IPS-NIHi11 (cell line): Measurements from ENCODE around the gene ABCF2.

ENCODE experiments used
- DNase-seq: peaks from one replicate; pipeline ENCODE4 v3.0.0; 2012; ENCODE audit warnings: mixed read lengths, low spot score

ABCF2 gene

DNA sequence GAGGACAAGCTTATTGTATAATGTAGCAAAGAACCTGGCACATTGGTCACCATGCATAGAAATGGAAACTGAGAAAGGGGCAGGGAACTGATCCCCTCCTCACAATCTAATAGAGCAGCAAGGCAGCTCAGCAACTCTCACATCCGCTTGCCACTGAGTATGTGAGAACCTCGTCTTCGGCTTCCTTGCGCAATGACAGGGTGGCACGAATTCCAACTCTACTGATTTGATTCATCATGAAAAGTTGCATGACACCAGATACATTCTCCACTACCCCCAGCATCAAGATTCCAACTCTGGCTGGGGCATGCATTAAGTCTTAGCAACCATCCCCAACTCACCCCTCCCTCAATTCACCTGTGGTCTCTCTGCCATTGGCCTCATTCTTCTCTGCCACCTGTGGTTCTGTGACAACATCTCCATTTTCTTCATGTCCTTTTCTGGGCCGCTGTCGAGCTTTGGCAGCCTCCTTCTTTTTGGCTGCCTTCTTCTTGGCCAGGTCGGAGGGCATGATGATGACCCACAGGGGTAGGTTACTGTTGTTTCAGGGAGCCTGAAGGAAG is 976 bp downstream of the ABCF2 start:
- no peak for DNase-seq

DNA sequence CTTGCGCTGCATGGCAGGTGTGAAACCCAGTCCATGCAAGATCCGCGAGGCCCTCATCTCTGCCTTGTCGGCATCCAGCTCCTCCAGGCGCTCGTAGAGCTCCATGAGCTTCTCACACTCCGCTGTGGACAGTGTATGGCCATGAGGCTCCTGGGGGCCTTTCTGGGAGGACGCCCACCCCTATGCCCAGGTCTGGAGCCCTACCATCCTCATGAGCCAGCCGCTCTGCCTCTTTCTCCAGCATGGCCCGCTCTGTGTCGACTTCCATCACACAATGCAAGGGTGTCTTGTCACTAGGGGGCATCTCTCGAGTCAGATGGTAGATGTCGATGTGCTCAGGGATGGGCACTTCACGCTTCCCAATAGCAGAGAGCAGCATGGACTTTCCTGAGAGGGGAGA is 3.3 kb downstream of the ABCF2 start:
- DNase-seq: no peak

- DNase-seq: no peak
These were observed 8.8 kb downstream of the ABCF2 start for GRCh38 chr7:151218170-151218569.

DNA sequence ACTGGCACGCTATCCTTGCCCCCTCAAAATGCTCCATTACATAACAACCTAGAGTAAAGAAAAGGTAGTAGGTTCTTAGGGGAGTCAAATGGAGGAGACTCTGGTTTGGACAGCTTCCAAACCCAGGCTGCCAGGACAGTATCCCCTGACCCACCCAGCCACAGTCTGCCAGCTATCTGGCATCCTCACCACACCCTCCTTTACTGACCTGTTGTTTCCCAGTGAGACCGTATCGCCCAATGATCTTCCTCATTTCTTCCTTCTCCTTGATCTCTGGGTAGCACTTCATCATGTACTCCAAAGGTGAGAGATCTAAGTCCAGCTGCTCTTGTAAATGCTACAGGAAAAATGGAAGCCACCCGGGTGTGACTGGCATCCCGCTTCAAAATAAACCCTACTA is 11.6 kb downstream of the ABCF2 start:
- no peak for DNase-seq

GRCh38 chr7:151213826-151214225 is 13.2 kb downstream of the ABCF2 start:
- DNase-seq: no peak

DNA sequence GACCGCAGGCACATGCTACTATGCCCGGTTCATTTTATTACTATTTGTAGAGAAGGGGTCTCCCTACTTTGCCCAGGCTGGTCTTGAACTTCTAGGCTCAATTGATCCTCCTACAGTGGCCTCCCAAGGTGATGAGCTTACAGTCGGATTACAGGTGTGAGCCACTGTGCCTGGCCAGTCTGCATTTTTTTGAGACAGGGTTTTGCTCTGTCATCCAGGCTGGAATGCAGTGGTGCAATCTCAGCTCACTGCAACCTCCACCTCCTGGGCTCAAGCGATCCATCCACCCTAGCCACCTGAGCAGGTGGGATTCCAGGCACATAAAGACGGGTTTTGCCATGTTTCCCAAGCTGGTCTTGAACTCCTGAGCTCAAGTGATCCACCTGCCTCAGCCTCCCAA is 14.4 kb downstream of the ABCF2 start:
- DNase-seq: no peak

GRCh38 chr7:151211155-151211772 is 15.7 kb downstream of the ABCF2 start:
- DNase-seq: no peak

GRCh38 chr7:151210087-151210854 is 16.7 kb downstream of the ABCF2 start, which contains the start of gene H2BK1:
TSS of gene H2BK1 (minus strand) at chr7:151210488. CDS start at chr7:151210318, 170 bp downstream.
- DNase-seq: no peak

DNA sequence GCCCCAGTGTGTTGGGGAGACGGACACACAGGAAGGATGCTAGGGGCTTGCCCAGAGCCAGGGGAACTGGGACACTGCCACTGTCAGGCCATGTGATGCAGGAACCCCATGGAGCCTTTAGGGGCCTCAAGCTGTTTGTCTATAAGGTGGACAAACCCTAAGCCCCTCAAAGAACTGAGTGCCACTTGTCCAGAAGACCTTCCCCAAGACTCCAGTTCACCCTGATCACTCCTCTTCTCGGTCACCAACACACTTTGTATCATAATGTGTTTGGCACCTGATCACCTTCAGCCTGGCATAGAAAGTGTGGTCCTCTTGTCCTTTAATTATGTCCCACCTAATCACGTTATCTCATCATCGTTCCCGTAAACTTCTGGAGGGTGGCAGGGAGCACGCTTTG is 17.4 kb downstream of the ABCF2 start:
- DNase-seq: no peak

DNA sequence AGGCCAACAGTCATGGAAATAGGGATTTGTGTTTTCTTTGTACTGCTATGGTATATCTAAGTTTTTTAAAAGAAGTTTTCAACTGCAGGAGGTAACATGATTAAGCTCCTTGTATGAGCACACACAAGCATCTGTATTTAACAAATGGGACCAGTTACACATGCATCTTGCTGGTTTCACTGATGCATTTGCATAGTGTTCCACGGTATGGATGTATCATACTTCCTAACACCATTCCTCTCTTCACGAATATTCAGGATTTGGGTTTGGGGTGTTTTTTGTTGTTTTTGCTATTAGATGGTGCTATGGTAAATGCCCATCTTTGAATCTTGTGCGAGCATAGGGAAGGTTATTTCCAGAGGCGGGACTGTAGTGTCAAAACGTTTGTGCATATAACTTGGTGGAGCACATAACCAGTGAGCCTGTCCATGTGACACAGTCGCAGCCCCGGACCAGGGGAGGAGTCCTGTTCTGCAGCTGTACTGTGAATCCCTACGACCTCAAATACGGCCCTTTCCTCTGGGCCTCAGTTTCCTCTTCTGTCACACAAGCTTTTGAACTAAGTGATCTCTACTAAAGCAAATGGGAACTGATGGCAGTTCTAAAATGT is 18.6 kb downstream of the ABCF2 start:
- DNase-seq: no peak

DNA sequence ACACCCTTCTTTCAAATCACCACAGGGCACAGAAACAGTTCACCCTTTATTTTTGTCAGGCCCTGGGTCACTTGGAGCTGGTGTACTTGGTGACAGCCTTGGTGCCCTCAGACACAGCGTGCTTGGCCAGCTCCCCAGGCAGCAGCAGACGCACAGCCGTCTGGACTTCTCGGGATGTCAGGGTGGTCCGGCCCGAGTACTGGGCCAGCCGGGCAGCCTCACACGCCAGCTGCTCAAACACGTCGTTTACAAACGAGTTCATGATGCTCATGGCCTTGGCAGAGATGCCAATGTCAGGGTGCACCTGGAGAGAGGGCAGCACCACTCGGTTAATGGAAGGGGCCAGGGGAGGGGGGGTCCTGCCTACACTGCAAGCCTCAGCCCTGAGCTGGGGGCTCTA is 19.2 kb downstream of the ABCF2 start:
- DNase-seq: no peak

DNA sequence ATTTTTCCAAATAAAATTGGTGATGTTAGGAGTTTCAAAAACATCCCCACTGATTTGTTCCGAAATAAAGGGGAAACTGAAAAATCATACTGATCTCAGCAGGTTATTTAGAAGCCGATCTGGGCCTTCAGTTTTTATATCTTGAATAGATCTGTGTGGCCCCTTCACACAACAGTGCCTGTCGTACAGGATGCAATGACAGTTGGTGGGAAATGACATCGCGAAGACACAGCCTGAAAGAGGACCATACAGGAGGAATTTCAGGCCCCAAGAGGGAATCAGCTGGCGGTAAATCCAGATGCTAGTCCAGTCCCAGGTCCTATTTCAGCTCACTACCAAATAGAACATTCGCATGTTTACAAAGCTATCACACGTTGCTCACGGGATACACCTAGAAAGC is 19.7 kb downstream of the ABCF2 start:
- DNase-seq: no peak

GRCh38 chr7:151206914-151207313 is 20.1 kb downstream of the ABCF2 start:
- DNase-seq: no peak

DNA sequence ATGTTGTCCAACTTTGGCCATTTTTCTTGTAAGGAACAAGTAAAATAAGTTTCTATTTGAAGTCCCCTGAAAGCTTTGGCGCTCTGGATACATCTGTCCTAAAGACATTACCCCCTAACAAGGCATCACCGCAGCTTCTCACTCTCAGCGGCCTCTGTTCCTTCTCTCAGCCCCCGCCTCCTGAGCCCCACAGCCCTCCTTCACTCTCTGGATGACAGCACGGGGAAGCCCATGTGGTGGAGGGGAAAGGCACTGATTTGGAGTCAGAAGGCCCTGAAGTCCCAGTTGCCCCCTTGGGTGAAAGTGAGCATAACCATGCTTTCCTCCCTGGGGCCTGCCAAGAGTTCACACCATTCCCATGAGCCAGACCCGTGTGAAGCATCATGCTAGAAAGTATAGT is 21.3 kb downstream of the ABCF2 start:
- no peak for DNase-seq

DNA sequence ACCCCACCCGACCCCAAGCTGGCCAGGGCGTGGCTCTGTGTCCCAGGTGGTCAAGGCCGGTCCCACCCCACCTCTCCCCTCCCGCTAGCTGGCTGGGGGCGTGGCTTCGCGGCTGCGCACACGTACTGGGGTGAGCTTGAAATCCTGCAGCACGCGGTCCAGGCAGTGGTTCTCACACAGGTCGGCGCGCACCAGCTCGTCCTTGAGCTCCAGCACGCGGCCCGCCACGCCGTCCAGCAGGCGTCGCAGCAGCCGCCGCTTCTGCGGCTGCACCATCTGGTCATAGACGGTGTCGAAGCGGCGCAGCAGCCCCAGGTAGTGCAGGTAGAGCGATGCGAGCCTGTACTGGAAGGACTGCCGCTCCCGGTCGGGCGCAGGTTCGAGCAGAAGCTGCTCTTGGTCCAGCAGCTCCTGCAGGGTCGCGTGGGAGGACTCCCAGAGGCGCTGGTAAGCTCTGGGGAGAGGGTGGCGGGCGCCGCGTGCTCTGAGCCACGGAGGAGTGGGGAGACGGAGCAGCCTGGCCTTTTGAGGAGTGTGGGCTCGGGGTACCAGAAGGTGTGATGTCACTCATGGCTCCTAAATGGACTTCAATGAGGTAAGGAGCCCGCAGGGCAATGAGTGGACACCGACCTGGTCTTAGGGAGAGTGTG is 22.5 kb downstream of the ABCF2 start:
- no peak for DNase-seq

GRCh38 chr7:151202836-151203235 is 24.2 kb downstream of the ABCF2 start:
- no peak for DNase-seq

DNA sequence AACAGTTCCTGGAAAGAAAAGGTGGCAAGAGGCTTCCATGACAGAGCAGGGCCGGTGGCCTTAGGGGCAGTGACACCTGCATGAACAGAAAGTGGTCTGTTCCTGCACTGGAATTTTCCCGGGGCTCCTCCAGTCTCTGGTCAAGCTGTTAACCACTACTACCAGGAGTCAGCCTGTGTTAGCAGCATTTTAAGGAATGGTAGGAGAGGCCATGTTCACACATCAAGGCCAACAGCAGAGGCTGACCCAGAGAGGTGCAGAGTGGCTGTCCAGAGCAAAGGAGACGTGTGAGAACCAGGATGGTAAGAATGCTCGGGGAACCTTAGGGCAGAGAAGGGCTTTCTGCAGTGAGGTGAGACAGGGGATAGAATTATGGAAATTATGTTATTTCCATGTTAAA is 25.3 kb downstream of the ABCF2 start:
- DNase-seq: no peak

DNA sequence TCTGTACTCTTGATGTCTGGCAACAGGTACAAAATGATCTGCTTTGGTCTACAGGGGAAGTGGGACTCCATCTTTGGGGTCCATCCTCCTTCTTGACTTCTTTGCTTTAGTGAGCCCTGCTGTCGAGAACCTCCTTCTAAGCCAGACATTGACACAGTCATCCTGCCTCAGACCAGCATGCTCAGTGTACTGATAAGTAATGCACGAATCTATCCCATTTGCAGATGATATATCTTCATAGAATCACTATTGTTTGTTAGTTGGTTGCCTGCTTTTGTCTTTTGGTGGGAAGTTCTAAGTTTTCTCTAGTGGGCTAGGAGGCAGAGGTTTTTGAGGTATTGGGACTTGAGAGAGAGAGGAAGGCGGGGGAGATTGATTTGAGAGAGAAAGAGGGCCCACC is 25.7 kb downstream of the ABCF2 start:
- no peak for DNase-seq

DNA sequence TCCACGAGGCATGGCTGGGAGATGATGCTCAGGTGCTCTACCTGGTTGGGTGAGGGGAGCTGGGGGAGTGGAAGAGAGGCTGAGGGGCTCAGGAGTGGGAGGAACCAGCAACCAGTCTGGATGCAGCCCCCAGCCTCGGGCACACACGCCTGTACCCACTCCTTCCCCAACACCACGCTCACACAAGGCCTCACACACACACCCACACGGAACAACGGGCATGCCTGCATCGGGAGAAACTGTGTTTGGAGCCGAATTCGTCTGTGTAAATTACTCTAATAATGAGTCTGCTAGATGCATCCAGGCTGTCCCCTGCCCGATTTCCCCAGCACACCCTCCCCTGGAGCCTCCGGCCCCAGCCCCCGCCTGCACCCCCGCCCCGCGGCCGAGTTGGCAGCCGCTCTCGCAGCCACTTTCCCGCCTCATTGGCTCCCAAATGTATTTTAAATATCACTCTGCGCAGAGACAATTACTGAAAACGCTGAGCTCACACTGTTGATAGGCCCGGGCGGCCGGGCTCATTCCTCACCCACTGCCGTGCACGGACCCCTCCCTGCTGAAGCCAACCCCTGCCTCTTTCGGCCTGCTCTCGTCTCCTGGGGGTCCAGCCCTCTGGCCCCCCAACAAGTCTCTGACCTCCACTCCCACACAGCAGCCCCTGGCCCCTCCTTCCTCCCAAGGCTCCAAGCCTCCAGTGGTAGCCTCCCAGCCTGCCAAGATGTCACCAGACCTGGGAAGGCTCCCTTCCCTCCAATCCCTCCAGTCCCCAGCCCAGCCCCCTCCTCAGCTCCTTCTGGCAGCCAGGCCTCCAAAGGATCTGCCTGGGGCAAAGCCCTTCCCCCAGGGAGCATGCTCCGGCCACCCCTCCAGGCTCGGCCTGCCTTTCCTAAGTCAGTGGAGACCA is 27.8 kb downstream of the ABCF2 start:
- DNase-seq: peak; percentile 64

DNA sequence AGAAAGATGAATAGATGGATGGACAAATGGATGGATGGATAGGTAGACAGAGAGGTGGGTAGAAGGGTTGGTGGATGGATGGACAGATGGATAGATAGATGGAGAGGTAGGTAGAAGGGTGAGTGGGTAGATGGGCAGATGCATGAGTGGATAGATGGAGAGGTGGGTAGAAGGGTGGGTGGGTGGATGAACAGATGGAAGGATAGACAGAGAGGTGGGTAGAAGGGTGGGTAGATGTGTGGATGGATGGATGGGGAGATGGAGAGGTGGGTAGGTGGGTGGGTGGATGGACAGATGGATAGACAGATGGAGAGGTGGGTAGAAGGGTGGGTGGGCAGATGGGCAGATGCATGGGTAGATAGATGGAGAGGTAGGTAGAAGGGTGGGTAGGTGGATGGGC is 29.1 kb downstream of the ABCF2 start:
- no peak for DNase-seq

DNA sequence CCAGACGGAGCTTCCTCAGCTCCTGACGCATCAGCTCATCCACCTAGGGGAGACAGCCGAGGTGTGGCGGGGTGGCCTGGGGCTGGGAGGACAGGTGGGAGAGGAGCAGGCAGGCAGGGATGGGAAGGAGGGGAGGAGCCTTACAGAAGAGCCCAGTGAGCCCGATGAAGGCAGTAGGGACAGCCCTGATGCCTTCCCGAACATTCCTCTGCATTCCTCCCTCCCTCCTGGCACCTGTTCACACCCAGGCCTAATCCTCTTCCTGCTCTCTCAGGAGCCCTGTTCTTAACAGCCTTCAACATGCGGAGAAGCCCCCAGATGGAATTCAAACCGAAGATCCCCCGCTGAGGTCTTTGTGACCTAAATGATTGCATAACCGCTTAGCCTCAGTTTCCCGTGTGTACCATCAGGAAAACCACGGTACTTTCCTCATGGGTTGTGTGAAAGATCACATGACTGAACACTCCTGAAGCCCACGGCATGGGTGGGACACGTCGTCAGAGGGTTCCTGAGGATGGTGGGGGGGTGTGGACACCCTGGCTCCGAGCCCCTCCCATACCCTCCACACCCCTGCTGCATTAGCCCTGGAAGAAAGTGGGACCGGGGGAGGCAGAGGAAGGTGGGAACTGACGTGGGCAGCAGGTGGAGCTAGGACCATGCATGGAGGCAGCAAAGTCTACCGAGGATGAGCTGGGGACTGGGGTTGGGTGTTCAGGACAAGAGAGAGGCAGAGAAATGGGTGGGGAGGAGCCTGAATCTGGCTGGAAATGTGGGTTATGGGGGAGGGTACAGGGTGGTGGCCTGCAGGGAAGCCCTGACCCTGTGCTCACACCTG is 31.2 kb downstream of the ABCF2 start:
- DNase-seq: peak; percentile 61
